ENCODE results near the gene TMEM87B.

DNA sequence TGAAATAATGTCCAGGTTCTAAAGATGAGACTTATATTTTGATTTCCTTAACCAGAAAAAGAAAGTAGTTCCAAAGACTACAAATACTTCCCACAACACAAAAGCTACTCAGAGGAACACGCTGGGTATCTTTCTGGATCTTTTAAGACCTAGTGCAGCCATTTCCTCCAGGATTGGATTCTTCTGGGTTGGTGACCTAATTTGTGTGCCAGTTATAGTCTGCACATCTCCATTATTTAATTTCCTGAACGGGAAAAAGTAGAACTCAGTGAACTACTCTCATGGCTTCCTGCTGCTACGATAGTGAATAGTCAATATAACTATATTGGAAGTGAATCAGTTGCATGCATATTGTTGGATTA is 1.5 kb downstream of the TMEM87B start:
- TF ChIP-seq, protein P1, sequence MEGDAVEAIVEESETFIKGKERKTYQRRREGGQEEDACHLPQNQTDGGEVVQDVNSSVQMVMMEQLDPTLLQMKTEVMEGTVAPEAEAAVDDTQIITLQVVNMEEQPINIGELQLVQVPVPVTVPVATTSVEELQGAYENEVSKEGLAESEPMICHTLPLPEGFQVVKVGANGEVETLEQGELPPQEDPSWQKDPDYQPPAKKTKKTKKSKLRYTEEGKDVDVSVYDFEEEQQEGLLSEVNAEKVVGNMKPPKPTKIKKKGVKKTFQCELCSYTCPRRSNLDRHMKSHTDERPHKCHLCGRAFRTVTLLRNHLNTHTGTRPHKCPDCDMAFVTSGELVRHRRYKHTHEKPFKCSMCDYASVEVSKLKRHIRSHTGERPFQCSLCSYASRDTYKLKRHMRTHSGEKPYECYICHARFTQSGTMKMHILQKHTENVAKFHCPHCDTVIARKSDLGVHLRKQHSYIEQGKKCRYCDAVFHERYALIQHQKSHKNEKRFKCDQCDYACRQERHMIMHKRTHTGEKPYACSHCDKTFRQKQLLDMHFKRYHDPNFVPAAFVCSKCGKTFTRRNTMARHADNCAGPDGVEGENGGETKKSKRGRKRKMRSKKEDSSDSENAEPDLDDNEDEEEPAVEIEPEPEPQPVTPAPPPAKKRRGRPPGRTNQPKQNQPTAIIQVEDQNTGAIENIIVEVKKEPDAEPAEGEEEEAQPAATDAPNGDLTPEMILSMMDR (conservative IDR thresholded peaks at IDR 0.05 in 1 of 2, IDR thresholded peaks at IDR 0.05 in 1 of 2; ENCODE audit: low read depth in 1 of 2, low read length in 2 of 2): no peak
- TF ChIP-seq EZH2 (IDR thresholded peaks at IDR 0.05; ENCODE audit: low read length, missing control alignments): no peak

All from fibroblast of lung (primary cell).